Type B pancreatic cell (in vitro differentiated cells): Measurements from ENCODE around the gene SH3GLB2. TPM values are rescaled to one million over a fixed set of nuclear protein-coding genes. Genes with fewer than 3 reads are reported as not detected.

ENCODE experiments used
- total RNA-seq: library from RNA; stranded (reverse); gene quantifications from 2 replicates; pipeline ENCODE4 v1.2.1, GENCODE V29; 2021; ENCODE audit warnings: low replicate concordance

SH3GLB2 gene
- total RNA-seq, 1 donor from 2014 or later, result 126 TPM

Other genes with a start within 250 kb of the SH3GLB2 start
- 29.0 and 33.5 TPM in 2 replicates for gene TBC1D13, start 241.1 kb downstream of the SH3GLB2 start, total RNA-seq
- gene ENDOG, start 209.8 kb downstream of the SH3GLB2 start, total RNA-seq, result 24.1 and 30.8 TPM in 2 replicates
- gene SPOUT1, start 198.5 kb downstream of the SH3GLB2 start, total RNA-seq, result 46.7 and 53.4 TPM in 2 replicates
- gene KYAT1, start 146.4 kb downstream of the SH3GLB2 start, total RNA-seq, result 4.0 and 11.5 TPM in 2 replicates
- gene LRRC8A, start 146.2 kb downstream of the SH3GLB2 start, total RNA-seq, result 33.2 and 38.2 TPM in 2 replicates
- 10.0 and 14.3 TPM in 2 replicates for gene PHYHD1, start 107.3 kb downstream of the SH3GLB2 start, total RNA-seq
- 18.8 and 21.6 TPM in 2 replicates for gene DOLK, start 80.7 kb downstream of the SH3GLB2 start, total RNA-seq
- gene NUP188, start 80.6 kb downstream of the SH3GLB2 start, total RNA-seq, result 36.4 and 63.7 TPM in 2 replicates
- gene MIGA2, start 8.3 kb upstream of the SH3GLB2 start, total RNA-seq, result 38.4 and 41.6 TPM in 2 replicates
- 20.2 and 21.1 TPM in 2 replicates for gene DOLPP1, start 52.8 kb upstream of the SH3GLB2 start, total RNA-seq
- gene CRAT, start 82.5 kb upstream of the SH3GLB2 start, total RNA-seq, result 14.5 and 28.4 TPM in 2 replicates
- 102 and 115 TPM in 2 replicates for gene PTPA, start 83.1 kb upstream of the SH3GLB2 start, total RNA-seq
- 22.3 and 37.5 TPM in 2 replicates for gene IER5L, start 149.9 kb upstream of the SH3GLB2 start, total RNA-seq